ENCODE measurements around the gene CHFR.
"Not testable (repeated sequence)": the region's sequence is repeated elsewhere in the genome, so short reads cannot be mapped to it uniquely, and the experiment has no call there.

Gene CHFR

GRCh38 chr12:132887513-132888351 is at the start of gene CHFR:
Gene CHFR, minus strand, starts transcription at chr12:132887605. Its CDS starts 277 bp downstream, at chr12:132887328.
- peak; percentile 96 for DNase-seq

GRCh38 chr12:132936921-132937320 is 49.5 kb upstream of the CHFR start:
- not testable (repeated sequence) for DNase-seq

- no peak for DNase-seq
These were observed 48.8 kb upstream of the CHFR start for GRCh38 chr12:132936163-132936562.

GRCh38 chr12:132926415-132926833 is 39.0 kb upstream of the CHFR start:
- DNase-seq, result no peak

GRCh38 chr12:132925597-132926414 is 38.4 kb upstream of the CHFR start:
- DNase-seq, result no peak

GRCh38 chr12:132924356-132924755 is 37.0 kb upstream of the CHFR start:
- DNase-seq, result no peak

- no peak for DNase-seq
These were observed 36.0 kb upstream of the CHFR start for GRCh38 chr12:132923356-132923909.

- no peak for DNase-seq
These were observed 35.3 kb upstream of the CHFR start for GRCh38 chr12:132922676-132923075.

GRCh38 chr12:132921685-132922084 is 34.3 kb upstream of the CHFR start:
- no peak for DNase-seq

GRCh38 chr12:132918680-132919079 is 31.3 kb upstream of the CHFR start:
- DNase-seq, result no peak

- DNase-seq, result no peak
These were observed 21.6 kb upstream of the CHFR start for GRCh38 chr12:132909030-132909368.

GRCh38 chr12:132908145-132909029 is 21.0 kb upstream of the CHFR start:
- DNase-seq, result no peak

- not testable (repeated sequence) for DNase-seq
These were observed 20.4 kb upstream of the CHFR start for GRCh38 chr12:132907789-132908144.

- DNase-seq, result no peak
These were observed 19.8 kb upstream of the CHFR start for GRCh38 chr12:132907216-132907615.

GRCh38 chr12:132904718-132905328 is 17.4 kb upstream of the CHFR start:
- DNase-seq, result no peak

GRCh38 chr12:132899033-132899432 is 11.6 kb upstream of the CHFR start:
- DNase-seq, result no peak

- DNase-seq, result no peak
These were observed 1.4 kb upstream of the CHFR start for GRCh38 chr12:132888852-132889251.

GRCh38 chr12:132886529-132887477 is 602 bp downstream of the CHFR start:
- DNase-seq, result no peak

- DNase-seq, result no peak
These were observed 5.6 kb downstream of the CHFR start for GRCh38 chr12:132881818-132882217.

GRCh38 chr12:132874620-132875019 is 12.8 kb downstream of the CHFR start:
- DNase-seq, result not testable (repeated sequence)

- no peak for DNase-seq
These were observed 13.2 kb downstream of the CHFR start for GRCh38 chr12:132874175-132874574.
